ENCODE results near the gene CRADD.

CRADD gene

DNA sequence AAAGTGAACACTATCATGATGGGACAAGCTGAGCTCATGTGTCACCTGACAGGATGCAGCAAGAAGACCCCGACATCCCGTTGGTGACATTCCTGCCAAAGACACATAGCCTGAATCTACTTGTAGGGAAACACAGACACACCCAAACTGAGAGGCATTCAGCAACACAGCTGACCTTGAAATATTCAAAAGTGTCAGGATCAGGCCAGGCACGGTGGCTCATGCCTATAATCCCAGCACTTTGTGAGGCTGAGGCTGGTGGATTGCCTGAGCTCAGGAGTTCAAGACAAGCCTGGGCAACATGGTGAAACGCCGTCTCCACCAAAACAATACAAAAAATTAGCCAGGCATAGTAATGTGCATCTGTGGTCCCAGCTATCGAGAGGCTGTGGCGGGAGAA lies 239.2 kb downstream of the CRADD start:
- H3K4me3 ChIP-seq (ENCODE audit: low read depth, low read length), result no peak overlapping the region
- no peak for DNase-seq (ENCODE audit: low read depth, low spot score)
- in situ Hi-C loops (cut with HindIII; ENCODE audit: low sequenced_read_pairs), result no loop called here
- TF ChIP-seq, protein P1, sequence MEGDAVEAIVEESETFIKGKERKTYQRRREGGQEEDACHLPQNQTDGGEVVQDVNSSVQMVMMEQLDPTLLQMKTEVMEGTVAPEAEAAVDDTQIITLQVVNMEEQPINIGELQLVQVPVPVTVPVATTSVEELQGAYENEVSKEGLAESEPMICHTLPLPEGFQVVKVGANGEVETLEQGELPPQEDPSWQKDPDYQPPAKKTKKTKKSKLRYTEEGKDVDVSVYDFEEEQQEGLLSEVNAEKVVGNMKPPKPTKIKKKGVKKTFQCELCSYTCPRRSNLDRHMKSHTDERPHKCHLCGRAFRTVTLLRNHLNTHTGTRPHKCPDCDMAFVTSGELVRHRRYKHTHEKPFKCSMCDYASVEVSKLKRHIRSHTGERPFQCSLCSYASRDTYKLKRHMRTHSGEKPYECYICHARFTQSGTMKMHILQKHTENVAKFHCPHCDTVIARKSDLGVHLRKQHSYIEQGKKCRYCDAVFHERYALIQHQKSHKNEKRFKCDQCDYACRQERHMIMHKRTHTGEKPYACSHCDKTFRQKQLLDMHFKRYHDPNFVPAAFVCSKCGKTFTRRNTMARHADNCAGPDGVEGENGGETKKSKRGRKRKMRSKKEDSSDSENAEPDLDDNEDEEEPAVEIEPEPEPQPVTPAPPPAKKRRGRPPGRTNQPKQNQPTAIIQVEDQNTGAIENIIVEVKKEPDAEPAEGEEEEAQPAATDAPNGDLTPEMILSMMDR (IDR thresholded peaks at IDR 0.05; ENCODE audit: low read depth, low read length), result no peak

DNA sequence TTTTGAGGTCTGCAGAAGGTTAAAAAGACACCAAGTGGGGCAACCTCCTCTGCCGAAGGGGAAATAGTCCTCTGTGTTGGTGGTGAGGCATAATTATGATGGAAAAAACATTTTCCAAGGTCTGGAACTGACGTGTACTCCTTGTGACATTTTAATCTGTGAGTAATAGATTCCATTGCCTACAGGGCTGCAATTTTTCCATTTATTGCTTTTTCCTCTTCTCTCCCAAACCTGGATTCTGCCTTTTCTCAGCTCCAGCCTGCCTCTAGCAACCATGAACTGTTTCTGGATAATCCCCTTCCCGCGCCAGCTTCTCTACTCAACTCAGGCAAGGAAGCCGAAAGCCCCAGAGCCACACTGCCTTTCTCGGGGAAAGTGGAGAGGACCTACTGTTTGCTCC lies 241.1 kb downstream of the CRADD start:
- H3K4me3 ChIP-seq (ENCODE audit: low read depth, low read length), result no peak overlapping the region
- TF ChIP-seq, protein P1 (IDR thresholded peaks at IDR 0.05; ENCODE audit: low read depth, low read length), result no peak
- in situ Hi-C loops (cut with HindIII; ENCODE audit: low sequenced_read_pairs), result no loop called here
- DNase-seq (ENCODE audit: low read depth, low spot score), result peak; percentile 22

DNA sequence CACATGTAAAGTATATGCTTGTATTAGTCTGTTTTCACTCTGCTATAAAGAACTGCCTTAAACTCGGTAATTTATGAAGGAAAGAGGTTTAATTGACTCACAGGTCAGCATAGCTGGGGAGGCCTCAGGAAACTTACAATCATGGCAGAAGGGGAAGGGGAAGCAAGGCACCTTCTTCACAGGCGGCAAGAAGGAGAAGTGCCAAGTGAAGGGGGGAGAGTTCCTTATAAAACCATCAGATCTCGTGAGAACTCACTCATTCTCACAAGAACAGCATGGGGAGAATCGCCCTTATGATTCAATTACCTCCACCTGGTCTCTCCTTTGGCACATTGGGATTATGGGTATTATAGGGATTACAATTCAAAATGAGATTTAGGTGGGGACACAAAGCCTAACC lies 241.7 kb downstream of the CRADD start:
- in situ Hi-C loops (cut with HindIII; ENCODE audit: low sequenced_read_pairs), result no loop called here
- DNase-seq (ENCODE audit: low read depth, low spot score), result no peak

DNA sequence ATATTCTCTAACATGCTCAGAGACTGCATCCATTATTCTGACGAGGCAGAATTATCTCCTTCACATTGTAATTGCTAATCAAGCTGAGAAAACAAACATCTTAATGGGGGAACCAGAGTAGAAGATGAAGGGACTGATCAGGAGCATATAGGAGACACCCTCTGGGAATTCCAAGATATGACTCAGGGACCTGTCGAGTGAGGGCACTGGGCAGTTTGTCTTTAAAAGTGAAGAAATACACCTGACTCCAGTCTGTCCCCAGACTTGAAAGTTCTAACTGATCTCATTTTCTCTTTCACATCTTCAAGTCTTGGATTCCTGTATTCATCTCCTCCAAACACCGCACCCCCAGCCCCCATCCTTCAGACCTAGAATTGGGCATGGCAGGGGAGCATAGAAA lies 244.3 kb downstream of the CRADD start:
- TF ChIP-seq, protein P1 (IDR thresholded peaks at IDR 0.05; ENCODE audit: low read depth, low read length), result no peak
- DNase-seq (ENCODE audit: low read depth, low spot score), result no peak
- no peak overlapping the region for H3K4me3 ChIP-seq (ENCODE audit: low read depth, low read length)
- in situ Hi-C loops (cut with HindIII; ENCODE audit: low sequenced_read_pairs), result no loop called here

More for the DNA sequence above, 241.7 kb downstream of the CRADD start:
- H3K4me3 ChIP-seq (ENCODE audit: low read depth, low read length), result no peak overlapping the region
- TF ChIP-seq, protein P1 (IDR thresholded peaks at IDR 0.05; ENCODE audit: low read depth, low read length), result no peak

DNA sequence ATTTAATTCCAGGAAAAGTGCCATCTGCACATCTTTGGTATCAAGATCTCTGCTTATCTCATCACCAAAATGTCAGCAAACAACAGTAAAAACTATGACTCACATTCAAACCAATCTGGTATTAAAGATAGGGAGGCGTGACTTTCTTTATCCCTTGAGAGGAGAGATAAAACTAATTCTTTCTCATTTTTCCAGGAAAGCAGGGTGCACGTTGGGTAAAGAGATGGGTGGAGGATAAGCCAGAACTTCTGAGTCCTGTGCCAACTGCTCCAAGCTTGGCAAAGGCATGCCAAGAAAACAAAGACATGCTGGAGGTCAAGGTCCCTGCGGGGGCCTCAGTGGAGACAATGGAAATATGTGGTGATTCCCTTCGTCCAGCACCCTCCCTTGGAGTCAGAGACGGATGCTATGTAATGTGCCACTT lies 245.4 kb downstream of the CRADD start:
- DNase-seq (ENCODE audit: low read depth, low spot score), result no peak
- H3K4me3 ChIP-seq (ENCODE audit: low read depth, low read length), result no peak overlapping the region
- TF ChIP-seq, protein P1 (IDR thresholded peaks at IDR 0.05; ENCODE audit: low read depth, low read length), result no peak
- in situ Hi-C loops (cut with HindIII; ENCODE audit: low sequenced_read_pairs), result no loop called here

DNA sequence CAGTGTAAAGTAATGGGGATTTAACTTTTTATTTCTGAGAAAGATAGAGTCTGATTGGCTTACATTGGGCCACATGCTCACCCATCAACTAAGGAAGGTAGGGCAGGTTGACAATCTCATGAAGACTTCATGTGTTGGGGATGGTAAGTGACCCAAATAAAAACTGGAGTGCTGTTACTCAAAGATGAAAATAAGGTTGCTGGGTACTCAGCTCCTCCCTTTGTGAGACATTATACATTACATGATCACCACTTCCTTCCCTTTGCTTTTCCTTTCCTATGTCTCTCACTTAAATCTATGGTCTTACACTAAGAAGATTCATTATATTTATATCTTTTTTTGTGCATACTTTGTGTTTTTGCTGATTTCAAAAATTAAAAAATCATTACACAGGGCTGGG lies 247.2 kb downstream of the CRADD start:
- TF ChIP-seq, protein P1 (IDR thresholded peaks at IDR 0.05; ENCODE audit: low read depth, low read length), result no peak
- DNase-seq (ENCODE audit: low read depth, low spot score), result no peak
- H3K4me3 ChIP-seq (ENCODE audit: low read depth, low read length), result no peak overlapping the region
- in situ Hi-C loops (cut with HindIII; ENCODE audit: low sequenced_read_pairs), result no loop called here

All from astrocyte of the spinal cord (primary cell).